ENCODE data around the gene KRT72.

DNA sequence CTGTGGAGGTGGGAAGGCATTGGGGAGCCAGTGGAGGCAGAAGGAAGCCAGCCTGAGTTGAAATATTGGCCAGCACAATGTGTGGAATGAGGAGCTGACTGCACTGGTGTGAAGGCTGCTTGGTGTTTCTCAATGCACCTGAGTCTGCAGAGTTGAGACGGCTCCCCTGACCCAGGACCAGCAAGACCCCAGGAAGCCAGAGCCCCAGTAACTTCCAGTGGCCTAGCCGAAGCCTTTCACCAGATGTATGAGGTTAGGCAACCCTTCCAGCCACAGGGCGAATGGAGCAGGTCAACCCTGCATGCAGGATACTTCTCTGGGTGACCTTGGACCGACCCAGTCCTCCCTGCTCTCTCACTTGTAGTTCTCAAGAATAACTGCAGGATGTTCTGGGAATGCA, 30.0 kb upstream of the KRT72 start:
- no peak for TF ChIP-seq CEBPB (IDR thresholded peaks at IDR 0.05; ENCODE audit: low read depth)
- no peak for TF ChIP-seq CBX3 (IDR thresholded peaks at IDR 0.05; ENCODE audit: low read depth)
- TF ChIP-seq, protein P1, sequence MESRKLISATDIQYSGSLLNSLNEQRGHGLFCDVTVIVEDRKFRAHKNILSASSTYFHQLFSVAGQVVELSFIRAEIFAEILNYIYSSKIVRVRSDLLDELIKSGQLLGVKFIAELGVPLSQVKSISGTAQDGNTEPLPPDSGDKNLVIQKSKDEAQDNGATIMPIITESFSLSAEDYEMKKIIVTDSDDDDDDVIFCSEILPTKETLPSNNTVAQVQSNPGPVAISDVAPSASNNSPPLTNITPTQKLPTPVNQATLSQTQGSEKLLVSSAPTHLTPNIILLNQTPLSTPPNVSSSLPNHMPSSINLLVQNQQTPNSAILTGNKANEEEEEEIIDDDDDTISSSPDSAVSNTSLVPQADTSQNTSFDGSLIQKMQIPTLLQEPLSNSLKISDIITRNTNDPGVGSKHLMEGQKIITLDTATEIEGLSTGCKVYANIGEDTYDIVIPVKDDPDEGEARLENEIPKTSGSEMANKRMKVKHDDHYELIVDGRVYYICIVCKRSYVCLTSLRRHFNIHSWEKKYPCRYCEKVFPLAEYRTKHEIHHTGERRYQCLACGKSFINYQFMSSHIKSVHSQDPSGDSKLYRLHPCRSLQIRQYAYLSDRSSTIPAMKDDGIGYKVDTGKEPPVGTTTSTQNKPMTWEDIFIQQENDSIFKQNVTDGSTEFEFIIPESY (IDR thresholded peaks at IDR 0.05; ENCODE audit: extremely low read depth, insufficient replicate concordance, low read length), result no peak
- TF ChIP-seq POLR2A (IDR thresholded peaks at IDR 0.05; ENCODE audit: borderline replicate concordance, extremely low read depth, insufficient read depth, insufficient read length), result no peak
- no peak for TF ChIP-seq YY1 (IDR thresholded peaks at IDR 0.05; ENCODE audit: extremely low read depth, insufficient replicate concordance, low read depth, low read length)
- TF ChIP-seq, protein P2, sequence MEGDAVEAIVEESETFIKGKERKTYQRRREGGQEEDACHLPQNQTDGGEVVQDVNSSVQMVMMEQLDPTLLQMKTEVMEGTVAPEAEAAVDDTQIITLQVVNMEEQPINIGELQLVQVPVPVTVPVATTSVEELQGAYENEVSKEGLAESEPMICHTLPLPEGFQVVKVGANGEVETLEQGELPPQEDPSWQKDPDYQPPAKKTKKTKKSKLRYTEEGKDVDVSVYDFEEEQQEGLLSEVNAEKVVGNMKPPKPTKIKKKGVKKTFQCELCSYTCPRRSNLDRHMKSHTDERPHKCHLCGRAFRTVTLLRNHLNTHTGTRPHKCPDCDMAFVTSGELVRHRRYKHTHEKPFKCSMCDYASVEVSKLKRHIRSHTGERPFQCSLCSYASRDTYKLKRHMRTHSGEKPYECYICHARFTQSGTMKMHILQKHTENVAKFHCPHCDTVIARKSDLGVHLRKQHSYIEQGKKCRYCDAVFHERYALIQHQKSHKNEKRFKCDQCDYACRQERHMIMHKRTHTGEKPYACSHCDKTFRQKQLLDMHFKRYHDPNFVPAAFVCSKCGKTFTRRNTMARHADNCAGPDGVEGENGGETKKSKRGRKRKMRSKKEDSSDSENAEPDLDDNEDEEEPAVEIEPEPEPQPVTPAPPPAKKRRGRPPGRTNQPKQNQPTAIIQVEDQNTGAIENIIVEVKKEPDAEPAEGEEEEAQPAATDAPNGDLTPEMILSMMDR (IDR thresholded peaks at IDR 0.05 in 2 of 3, conservative IDR thresholded peaks at IDR 0.05 in 1 of 3; ENCODE audit: borderline replicate concordance in 1 of 3, insufficient read depth in 1 of 3, low read depth in 2 of 3, low read length in 2 of 3), result no peak
- TF ChIP-seq FOSL1 (IDR thresholded peaks at IDR 0.05; ENCODE audit: low read depth), result no peak
- TF ChIP-seq EZH2phosphoT487 (IDR thresholded peaks at IDR 0.05; ENCODE audit: borderline replicate concordance), result no peak
- TF ChIP-seq, protein P3, sequence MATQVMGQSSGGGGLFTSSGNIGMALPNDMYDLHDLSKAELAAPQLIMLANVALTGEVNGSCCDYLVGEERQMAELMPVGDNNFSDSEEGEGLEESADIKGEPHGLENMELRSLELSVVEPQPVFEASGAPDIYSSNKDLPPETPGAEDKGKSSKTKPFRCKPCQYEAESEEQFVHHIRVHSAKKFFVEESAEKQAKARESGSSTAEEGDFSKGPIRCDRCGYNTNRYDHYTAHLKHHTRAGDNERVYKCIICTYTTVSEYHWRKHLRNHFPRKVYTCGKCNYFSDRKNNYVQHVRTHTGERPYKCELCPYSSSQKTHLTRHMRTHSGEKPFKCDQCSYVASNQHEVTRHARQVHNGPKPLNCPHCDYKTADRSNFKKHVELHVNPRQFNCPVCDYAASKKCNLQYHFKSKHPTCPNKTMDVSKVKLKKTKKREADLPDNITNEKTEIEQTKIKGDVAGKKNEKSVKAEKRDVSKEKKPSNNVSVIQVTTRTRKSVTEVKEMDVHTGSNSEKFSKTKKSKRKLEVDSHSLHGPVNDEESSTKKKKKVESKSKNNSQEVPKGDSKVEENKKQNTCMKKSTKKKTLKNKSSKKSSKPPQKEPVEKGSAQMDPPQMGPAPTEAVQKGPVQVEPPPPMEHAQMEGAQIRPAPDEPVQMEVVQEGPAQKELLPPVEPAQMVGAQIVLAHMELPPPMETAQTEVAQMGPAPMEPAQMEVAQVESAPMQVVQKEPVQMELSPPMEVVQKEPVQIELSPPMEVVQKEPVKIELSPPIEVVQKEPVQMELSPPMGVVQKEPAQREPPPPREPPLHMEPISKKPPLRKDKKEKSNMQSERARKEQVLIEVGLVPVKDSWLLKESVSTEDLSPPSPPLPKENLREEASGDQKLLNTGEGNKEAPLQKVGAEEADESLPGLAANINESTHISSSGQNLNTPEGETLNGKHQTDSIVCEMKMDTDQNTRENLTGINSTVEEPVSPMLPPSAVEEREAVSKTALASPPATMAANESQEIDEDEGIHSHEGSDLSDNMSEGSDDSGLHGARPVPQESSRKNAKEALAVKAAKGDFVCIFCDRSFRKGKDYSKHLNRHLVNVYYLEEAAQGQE (IDR thresholded peaks at IDR 0.05; ENCODE audit: low read depth), result no peak
- TF ChIP-seq, protein P4, sequence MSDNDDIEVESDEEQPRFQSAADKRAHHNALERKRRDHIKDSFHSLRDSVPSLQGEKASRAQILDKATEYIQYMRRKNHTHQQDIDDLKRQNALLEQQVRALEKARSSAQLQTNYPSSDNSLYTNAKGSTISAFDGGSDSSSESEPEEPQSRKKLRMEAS (IDR thresholded peaks at IDR 0.05), result no peak
- TF ChIP-seq ZNF274 (IDR thresholded peaks at IDR 0.05; ENCODE audit: low read depth, low read length), result no peak

Data from HCT116 (cell line).